GM10248 (cell line): ENCODE data around the gene PRUNE1.

Experiments
- CTCF ChIA-PET: fragments of 300-600 bp; sonication (Branson Sonifier 250); formaldehyde crosslinking; extraction: SDS; loops from one replicate; lab custom pipeline; 2021; ENCODE audit warnings: antibody characterized with exemption; lab: Yijun Ruan, JAX
- POLR2A ChIA-PET: fragments of 350-650 bp; sonication (Branson Sonifier 250); formaldehyde crosslinking; extraction: SDS; loops from one replicate; lab custom pipeline; 2020; ENCODE audit warnings: antibody characterized with exemption; lab: Yijun Ruan, JAX
- DNase-seq: peaks from one replicate; pipeline ENCODE4 v3.0.0; 2012; ENCODE audit errors: extremely low spot score
- CTCF ChIP-seq: IDR thresholded peaks from 2 replicates; pipeline ENCODE4 v1.5.1; 2012; ENCODE audit warnings: mild to moderate bottlenecking, low read depth; ENCODE audit errors: extremely low read depth, missing control alignments, control extremely low read depth

PRUNE1 gene

GRCh38 chr1:150972417-150972940 lies 35.8 kb upstream of the PRUNE1 start:
- TF ChIP-seq CTCF = no peak
- POLR2A ChIA-PET = no interaction called here
- CTCF ChIA-PET = no interaction called here
- no peak for DNase-seq

- POLR2A ChIA-PET = interaction anchor here (0.6 kb wide), 1 partner anchor 225 kb away, joined by 5 read pairs; no protein-coding TSS in a partner anchor
These were observed 34.9 kb upstream of the PRUNE1 start for GRCh38 chr1:150973258-150973835.

GRCh38 chr1:150973836-150974579 lies 34.2 kb upstream of the PRUNE1 start:
- no peak for TF ChIP-seq CTCF
- CTCF ChIA-PET = interaction anchor here (0.6 to 1.4 kb wide), 7 partner anchors 11 to 414 kb away, joined by 3 to 6 read pairs (median 4); partner anchors contain the start of genes MINDY1 and TNFAIP8L2
- peak; percentile 64 for DNase-seq
- POLR2A ChIA-PET = interaction anchor here (0.5 to 0.6 kb wide), 2 partner anchors 226 to 442 kb away, joined by 3 to 5 read pairs; no protein-coding TSS in a partner anchor

More at GRCh38 chr1:150973258-150973835, 34.9 kb upstream of the PRUNE1 start:
- no peak for TF ChIP-seq CTCF
- CTCF ChIA-PET = interaction anchor here (0.6 to 1.4 kb wide), 7 partner anchors 10 to 413 kb away, joined by 3 to 6 read pairs (median 4); partner anchors contain the start of genes MINDY1 and TNFAIP8L2
- peak; percentile 36 for DNase-seq

GRCh38 chr1:150974580-150975478 lies 33.4 kb upstream of the PRUNE1 start, which contains the start of gene CERS2:
CERS2 (minus strand) TSS chr1:150974835; CDS start chr1:150969090, 5,745 bp downstream.
- TF ChIP-seq CTCF = no peak
- ChIA-PET POLR2A (interaction anchor here (0.7 kb wide), 1 partner anchor 413 kb away, joined by 4 read pairs; no protein-coding TSS in a partner anchor), CTCF (interaction anchor here (0.7 to 4.0 kb wide), 5 partner anchors 17 to 414 kb away, joined by 3 to 27 read pairs (median 6); partner anchors contain the start of gene MINDY1)
- peak; percentile 83 for DNase-seq

- CTCF ChIA-PET = interaction anchor here (0.9 to 4.0 kb wide), 8 partner anchors 8 to 414 kb away, joined by 3 to 27 read pairs (median 5); partner anchors contain the start of genes MINDY1 and SETDB1
- DNase-seq = no peak
- POLR2A ChIA-PET = interaction anchor here (0.7 kb wide), 1 partner anchor 405 kb away, joined by 4 read pairs; no protein-coding TSS in a partner anchor
- no peak for TF ChIP-seq CTCF
These were observed 31.8 kb upstream of the PRUNE1 start for GRCh38 chr1:150976401-150976821.
